T-helper 17 cell (primary cell): ENCODE measurements around the gene SLC29A4. TPM values are rescaled to one million over a fixed set of nuclear protein-coding genes. Genes with fewer than 3 reads are reported as not detected.

ENCODE experiments used
- ATAC-seq: fragments of 150-1000 bp; cut with Tn5 transposase; 2 replicates; pipeline ENCODE4 v1.10.0; 2021; ENCODE audit warnings: mild to moderate bottlenecking, moderate library complexity
- DNase-seq, 3 donors: peaks; one replicate each; pipeline versions ENCODE4 v3.0.0 to v3.0.0-alpha.2; 2020 to 2021
- H3K9me3 ChIP-seq: one replicate; pipeline ENCODE4 v1.7.0; 2013; ENCODE audit warnings: low read length, mild to moderate bottlenecking; ENCODE audit not compliant: control insufficient read depth, poor library complexity, severe bottlenecking
- H3K27ac Mint-ChIP-seq: one replicate; pipeline ENCODE4 v1.8.0; 2022; ENCODE audit warnings: mild to moderate bottlenecking, moderate library complexity, mixed read lengths
- H3K27me3 Mint-ChIP-seq: one replicate; pipeline ENCODE4 v1.8.0; 2022; ENCODE audit warnings: mixed read lengths
- H3K36me3 Mint-ChIP-seq: one replicate; pipeline ENCODE4 v1.8.0; 2022; ENCODE audit warnings: low read depth, mixed read lengths
- H3K4me1 Mint-ChIP-seq: one replicate; pipeline ENCODE4 v1.8.0; 2022; ENCODE audit warnings: mild to moderate bottlenecking, mixed read lengths
- H3K4me3 Mint-ChIP-seq: one replicate; pipeline ENCODE4 v1.8.0; 2022; ENCODE audit warnings: mild to moderate bottlenecking, moderate library complexity, mixed read lengths
- total RNA-seq, 4 donors: library from RNA in 2 of 4; stranded (reverse) in 2 of 4; gene quantifications; one replicate each; pipeline ENCODE4 v1.2.3 and lab custom pipeline; 2022 to 2026

The SLC29A4 gene
- total RNA-seq, 2 donors from 2014 or later, result 0.47 to 0.55 TPM

DNA sequence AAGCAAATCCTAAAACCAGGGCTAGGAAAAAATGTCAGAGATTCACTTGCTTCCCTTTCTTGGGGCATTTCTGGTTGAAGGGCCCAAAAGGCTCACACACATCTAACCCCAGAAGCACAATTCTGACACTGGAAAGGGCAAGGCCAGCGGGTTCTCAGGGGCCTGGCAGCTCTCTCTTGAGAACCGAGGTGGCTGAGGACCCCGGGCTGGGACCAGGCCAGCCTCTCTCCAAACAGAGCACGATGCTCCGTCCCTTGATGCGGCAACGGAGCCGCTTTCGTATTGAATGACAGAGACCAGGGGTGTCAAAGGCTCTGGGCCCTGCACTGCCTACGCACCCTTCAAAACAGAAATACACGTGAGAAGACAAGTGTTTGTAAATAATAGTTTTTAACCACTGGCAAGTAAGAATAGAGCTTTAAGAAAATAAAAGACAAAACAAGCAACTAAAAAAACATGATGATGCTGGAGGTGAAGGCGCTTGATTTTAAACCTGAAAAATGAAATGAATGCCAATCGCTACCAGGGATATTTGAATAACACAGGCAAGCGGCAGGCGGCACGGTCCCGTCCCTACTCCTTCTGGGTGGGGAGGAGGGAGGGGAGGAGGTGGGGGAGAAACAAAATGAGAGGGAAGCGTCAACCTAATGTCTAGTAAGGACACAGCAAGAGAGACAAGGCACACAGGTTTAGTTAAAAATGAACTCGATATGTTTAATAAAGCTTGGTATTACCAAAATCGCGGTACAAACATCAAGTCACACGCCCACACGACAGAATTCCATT is 68.0 kb downstream of the SLC29A4 start:
- Mint-ChIP-seq H3K4me3 (no peak overlapping the region), H3K36me3 (peaks cover 3% of the 10 kb centered on the region), H3K27me3 (no peaks in the 10 kb centered on the region), H3K27ac (no peak overlapping the region), H3K4me1 (peaks cover 15% of the 10 kb centered on the region)
- no peak for ATAC-seq
- H3K9me3 ChIP-seq, result no peaks in the 10 kb centered on the region
- DNase-seq, result no peak

DNA sequence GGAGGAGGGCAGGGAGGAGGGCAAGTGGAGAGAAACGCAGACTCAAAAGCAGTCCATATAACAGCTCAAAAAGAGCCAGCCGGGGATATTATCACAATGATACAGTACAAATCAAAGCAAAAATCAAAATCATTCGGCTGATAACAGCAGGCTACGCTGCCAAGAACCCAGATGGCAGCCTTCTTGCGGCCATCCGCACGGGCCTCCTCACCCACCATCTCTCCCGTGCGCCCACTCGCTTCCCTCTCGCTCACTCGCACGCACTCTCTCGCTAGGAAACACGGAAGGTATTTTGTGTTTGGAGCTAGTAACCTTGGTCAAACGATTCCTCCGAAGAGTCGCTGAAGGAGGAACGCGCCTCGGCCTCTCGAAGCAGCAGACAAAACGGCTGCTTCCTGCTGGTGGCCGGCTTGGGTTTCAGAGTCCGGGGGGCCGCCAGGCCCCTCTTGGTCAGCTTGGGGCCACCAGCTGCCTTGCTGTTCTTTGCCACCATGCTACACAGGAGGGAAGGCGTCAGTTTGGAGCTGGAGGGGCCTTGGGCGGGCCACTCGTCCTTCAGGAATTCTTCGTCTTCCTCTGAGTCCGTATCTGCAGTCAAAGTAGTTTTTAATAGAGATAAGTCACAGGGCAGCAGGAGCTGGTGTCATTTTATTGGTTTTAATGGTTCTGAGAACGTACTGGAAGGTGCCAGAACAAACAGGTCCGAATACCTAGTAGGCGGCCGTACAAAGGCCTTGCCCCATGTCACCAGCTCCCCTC is 68.9 kb downstream of the SLC29A4 start:
- Mint-ChIP-seq H3K4me1 (peaks cover 15% of the 10 kb centered on the region), H3K27me3 (no peaks in the 10 kb centered on the region), H3K27ac (no peak overlapping the region), H3K4me3 (no peak overlapping the region), H3K36me3 (peaks cover 5% of the 10 kb centered on the region)
- H3K9me3 ChIP-seq, result no peaks in the 10 kb centered on the region
- no peak for ATAC-seq
- no peak for DNase-seq

DNA sequence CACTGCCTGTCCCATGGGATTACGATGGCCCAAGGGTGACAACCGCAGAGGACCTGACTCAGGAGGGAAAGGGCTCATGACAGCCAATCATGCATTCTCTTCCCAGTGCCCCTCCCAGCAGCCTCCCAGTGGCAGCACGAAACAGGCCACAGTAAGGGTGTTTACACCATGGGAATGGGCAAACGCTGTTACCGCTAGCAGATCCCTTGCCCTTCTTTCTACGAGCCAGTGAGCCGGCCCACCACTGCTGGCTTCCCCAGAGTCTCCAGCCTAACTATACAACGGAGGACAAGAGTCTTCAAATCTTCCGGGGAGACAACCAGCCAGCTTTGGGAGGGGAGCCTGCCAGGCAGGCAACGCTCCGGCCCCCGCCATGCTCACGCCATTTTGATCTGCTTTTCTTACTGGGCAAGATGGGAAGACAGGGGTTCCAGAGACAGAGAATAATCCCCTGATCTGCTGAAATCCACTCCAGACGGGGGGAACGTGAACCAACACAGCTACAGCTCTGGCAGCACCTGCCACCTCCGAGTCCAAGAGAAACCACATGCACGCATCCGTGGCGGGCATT is 69.8 kb downstream of the SLC29A4 start:
- peaks cover 18% of the 10 kb centered on the region for H3K4me1 Mint-ChIP-seq
- ATAC-seq, result no peak
- H3K27ac Mint-ChIP-seq, result peak overlapping the region; percentile 39
- no peaks in the 10 kb centered on the region for H3K9me3 ChIP-seq
- no peak for DNase-seq
- H3K36me3 Mint-ChIP-seq, result peaks cover 5% of the 10 kb centered on the region
- no peak overlapping the region for H3K4me3 Mint-ChIP-seq
- H3K27me3 Mint-ChIP-seq, result no peaks in the 10 kb centered on the region

DNA sequence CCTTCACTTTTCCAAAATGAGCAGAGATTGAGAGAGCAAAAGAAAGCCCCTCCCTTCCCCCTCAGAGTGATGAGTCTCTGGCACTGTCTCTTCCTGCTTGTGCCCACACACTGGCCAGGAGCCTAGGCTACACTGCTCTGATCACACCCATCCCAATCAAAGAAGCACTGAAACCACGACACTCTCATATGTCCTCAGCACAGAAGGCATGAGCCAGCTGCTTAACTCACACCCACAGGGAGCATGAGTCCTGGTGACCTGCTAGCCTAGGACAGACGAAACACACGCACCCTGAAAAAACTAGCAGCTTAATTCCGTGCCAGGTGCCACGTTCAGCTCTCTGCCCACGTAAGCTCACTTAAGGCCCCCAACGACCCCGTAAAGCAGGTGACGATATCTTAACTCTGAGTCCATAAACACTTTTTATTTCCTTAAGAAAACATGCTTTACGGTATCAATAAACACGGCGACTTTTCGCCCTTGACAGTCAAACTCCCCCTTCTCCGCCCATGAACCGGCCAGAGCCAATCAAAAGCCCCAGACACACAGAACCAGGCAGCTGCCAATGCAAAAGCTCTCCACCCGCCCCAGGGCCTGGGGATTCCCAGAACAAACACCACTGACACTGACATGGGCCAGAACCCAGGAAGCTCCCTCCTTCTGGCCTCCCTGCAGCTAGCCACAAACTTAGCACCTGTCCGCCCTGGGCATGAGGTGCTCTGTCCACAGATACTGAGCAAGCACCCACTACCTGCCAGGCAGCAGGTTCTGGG is 71.9 kb downstream of the SLC29A4 start:
- Mint-ChIP-seq H3K27ac (peak overlapping the region; percentile 74), H3K4me1 (peaks cover 20% of the 10 kb centered on the region)
- DNase-seq, result no peak

More for the DNA sequence above, 71.9 kb downstream of the SLC29A4 start:
- no peaks in the 10 kb centered on the region for H3K9me3 ChIP-seq
- H3K4me3 Mint-ChIP-seq, result peak overlapping the region; percentile 19
- no peaks in the 10 kb centered on the region for H3K27me3 Mint-ChIP-seq
- ATAC-seq, result no peak
- H3K36me3 Mint-ChIP-seq, result peaks cover 5% of the 10 kb centered on the region

Other genes with a start within 250 kb of the SLC29A4 start
- gene RBAK, start 237.1 kb upstream of the SLC29A4 start, total RNA-seq, result 10 to 100 TPM in 1 of 2 donors, 1 to 10 TPM in 1; 9.2 to 14.7 TPM
- gene WIPI2, start 92.7 kb upstream of the SLC29A4 start, total RNA-seq, result 100 to 1,000 TPM in 1 of 2 donors, 10 to 100 TPM in 1; 89.2 to 116 TPM
- 10 to 100 TPM; 54.5 to 67.6 TPM for gene TNRC18, start 140.9 kb downstream of the SLC29A4 start, total RNA-seq
- gene FBXL18, start 230.9 kb downstream of the SLC29A4 start, total RNA-seq, result 1 to 10 TPM; 9.7 TPM
- 1,000 to 10,000 TPM; 3,656 to 4,118 TPM for gene ACTB, start 247.7 kb downstream of the SLC29A4 start, total RNA-seq